ENCODE data around the gene TMCO4.
A peak's percentile ranks its signal among the peaks of the same experiment; 100 is the strongest.

TMCO4 gene

GRCh38 chr1:19650416-19651140 is 149.1 kb downstream of the TMCO4 start:
- H3K4me3 ChIP-seq (ENCODE audit: low read depth, low read length) = no peak overlapping the region
- no peak for TF ChIP-seq CTCF (IDR thresholded peaks at IDR 0.05; ENCODE audit: low read depth, low read length)
- in situ Hi-C loops (cut with HindIII; ENCODE audit: low sequenced_read_pairs) = no loop called here
- DNase-seq (ENCODE audit: low read depth, low spot score) = no peak

- in situ Hi-C loops (cut with HindIII; ENCODE audit: low sequenced_read_pairs) = loop anchor here (25.0 kb wide), 2 partner anchors 211 to 311 kb away; no protein-coding TSS in a partner anchor
- no peak overlapping the region for H3K4me3 ChIP-seq (ENCODE audit: low read depth, low read length)
- no peak for DNase-seq (ENCODE audit: low read depth, low spot score)
- TF ChIP-seq CTCF (IDR thresholded peaks at IDR 0.05; ENCODE audit: low read depth, low read length) = no peak
These were observed 151.0 kb downstream of the TMCO4 start for GRCh38 chr1:19648689-19649088.

- DNase-seq (ENCODE audit: low read depth, low spot score) = no peak
- no peak overlapping the region for H3K4me3 ChIP-seq (ENCODE audit: low read depth, low read length)
- TF ChIP-seq CTCF (IDR thresholded peaks at IDR 0.05; ENCODE audit: low read depth, low read length) = no peak
- in situ Hi-C loops (cut with HindIII; ENCODE audit: low sequenced_read_pairs) = loop anchor here (25.0 kb wide), 2 partner anchors 211 to 311 kb away; no protein-coding TSS in a partner anchor
These were observed 151.5 kb downstream of the TMCO4 start for GRCh38 chr1:19648239-19648638.

- TF ChIP-seq CTCF (IDR thresholded peaks at IDR 0.05; ENCODE audit: low read depth, low read length) = no peak
- in situ Hi-C loops (cut with HindIII; ENCODE audit: low sequenced_read_pairs) = loop anchor here (25.0 kb wide), 2 partner anchors 210 to 310 kb away; no protein-coding TSS in a partner anchor
- H3K4me3 ChIP-seq (ENCODE audit: low read depth, low read length) = peak overlapping the region; percentile 65
- DNase-seq (ENCODE audit: low read depth, low spot score) = no peak
These were observed 152.1 kb downstream of the TMCO4 start for GRCh38 chr1:19647643-19648042.

- no peak for TF ChIP-seq CTCF (IDR thresholded peaks at IDR 0.05; ENCODE audit: low read depth, low read length)
- in situ Hi-C loops (cut with HindIII; ENCODE audit: low sequenced_read_pairs) = loop anchor here (25.0 kb wide), 2 partner anchors 209 to 309 kb away; no protein-coding TSS in a partner anchor
- peak overlapping the region; percentile 65 for H3K4me3 ChIP-seq (ENCODE audit: low read depth, low read length)
- no peak for DNase-seq (ENCODE audit: low read depth, low spot score)
These were observed 153.1 kb downstream of the TMCO4 start for GRCh38 chr1:19646377-19647319.

All from astrocyte of the spinal cord (primary cell).